Activated T-helper 1 cell treated with anti-CD3 and anti-CD28 coated beads, Interleukin-2, amount 50 U/mL, for 16 hours (primary cell): ENCODE measurements around the gene CCDC18.
"Not testable (repeated sequence)": the region's sequence is repeated elsewhere in the genome, so short reads cannot be mapped to it uniquely, and the experiment has no call there.

Experiments used
- DNase-seq, 2 donors: peaks; one replicate each; pipeline ENCODE4 v3.0.0-alpha.2; 2020; ENCODE audit warnings: low read depth in 1 of 2, low spot score in 1 of 2

Gene CCDC18

DNA sequence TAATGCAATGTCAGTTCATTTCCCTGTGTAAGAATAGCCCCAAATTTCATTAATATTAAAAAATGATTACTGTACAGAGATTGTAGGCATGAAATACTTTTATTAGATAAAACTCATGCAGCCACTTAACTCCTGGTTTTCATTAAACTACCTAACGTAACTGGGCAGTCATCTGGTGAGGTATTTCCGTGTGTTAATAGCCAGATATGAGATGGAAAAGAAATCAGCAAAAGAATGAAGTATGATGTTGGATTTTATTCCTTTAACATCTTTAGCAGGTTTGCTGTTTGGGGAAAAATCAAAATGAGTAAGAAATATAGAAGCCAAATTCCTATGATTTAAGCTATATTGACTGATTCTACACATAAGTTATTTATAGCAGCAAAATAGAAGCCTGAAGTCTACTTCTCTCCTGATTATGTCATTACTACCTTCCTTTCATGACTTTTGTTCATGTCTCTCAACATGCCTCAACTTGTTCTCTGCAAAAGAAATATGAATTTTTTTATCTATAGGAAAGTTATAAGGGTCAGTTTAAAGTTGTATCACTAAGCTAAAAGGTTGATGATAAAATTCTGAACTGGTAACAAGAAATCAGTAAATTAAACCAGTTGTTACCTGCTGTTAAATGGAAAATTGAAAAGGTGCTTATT, 42.6 kb downstream of the CCDC18 start:
- no peak for DNase-seq

DNA sequence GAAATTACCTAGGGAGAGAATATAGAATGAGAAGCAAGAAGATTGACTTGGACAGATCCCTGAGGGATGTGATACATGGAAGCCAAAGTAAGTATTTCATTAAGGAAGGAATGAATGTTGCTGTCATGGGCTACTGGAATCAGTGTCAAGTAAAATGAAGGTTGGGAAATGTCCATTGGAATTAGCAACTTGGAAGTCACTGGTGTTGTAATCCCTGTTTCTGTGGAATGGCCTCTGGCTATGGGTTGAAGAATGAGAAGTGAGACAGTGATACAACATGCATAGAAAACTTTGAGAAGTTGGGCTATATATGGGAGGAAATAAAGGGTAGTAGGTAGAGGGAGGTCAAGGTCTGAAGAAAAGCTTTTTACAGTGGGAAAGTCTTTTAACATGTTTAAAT, 54.7 kb downstream of the CCDC18 start:
- no peak for DNase-seq

DNA sequence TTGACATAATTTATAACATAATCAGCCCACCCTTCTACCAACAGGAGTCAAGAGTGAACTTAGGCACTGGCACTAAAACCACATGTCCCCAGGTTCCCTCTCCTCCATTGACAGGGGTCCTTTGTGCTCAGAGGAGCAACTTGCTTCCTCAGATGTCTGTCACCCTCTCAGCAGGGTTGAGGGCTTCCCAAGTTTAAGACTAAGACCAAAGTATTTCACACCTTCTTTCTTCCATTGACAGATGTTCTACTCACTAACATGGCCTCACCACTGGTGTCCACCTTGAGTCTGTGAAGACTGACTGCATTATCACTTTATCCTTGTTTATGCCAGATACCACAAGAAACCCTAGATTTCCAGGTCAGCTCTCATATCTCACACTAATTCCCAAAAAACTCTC, 56.5 kb downstream of the CCDC18 start:
- no peak for DNase-seq

DNA sequence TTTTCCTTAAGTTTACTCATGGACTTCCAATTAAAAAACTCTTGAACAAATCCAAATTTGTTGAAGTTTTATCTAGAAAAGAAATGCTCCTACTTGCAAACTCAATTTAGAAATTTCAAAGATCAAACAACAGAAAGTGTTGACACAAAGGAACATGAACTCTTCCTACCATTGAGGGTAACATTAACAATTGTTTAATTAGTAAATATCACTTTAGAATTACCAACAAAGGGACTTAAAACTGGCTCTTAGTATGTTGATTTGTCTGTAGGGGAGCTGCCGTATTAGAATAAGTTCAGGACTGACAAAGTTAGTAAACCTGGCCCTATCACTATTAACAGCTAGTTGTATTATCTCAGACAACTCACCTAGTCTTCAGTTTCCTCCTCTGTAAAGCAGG, 57.9 kb downstream of the CCDC18 start:
- DNase-seq = no peak

DNA sequence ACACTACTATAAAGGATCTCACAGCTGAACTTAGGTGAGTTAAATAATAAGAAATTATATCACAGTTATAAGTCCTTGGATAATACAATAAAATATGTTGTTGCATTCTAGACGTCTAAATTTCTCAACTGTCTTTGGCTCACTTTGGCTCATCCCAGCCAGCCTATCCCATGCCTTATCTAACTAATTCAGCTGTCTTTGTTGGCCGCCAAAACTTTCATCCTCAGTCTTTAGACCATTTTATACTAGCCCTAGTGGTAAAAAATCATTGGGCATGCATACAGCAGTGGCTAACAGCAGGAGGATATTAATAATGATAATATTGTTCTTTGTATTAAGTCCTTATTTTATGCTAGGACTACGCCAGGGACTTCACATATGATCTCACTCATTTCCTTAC, 59.3 kb downstream of the CCDC18 start:
- DNase-seq = no peak

DNA sequence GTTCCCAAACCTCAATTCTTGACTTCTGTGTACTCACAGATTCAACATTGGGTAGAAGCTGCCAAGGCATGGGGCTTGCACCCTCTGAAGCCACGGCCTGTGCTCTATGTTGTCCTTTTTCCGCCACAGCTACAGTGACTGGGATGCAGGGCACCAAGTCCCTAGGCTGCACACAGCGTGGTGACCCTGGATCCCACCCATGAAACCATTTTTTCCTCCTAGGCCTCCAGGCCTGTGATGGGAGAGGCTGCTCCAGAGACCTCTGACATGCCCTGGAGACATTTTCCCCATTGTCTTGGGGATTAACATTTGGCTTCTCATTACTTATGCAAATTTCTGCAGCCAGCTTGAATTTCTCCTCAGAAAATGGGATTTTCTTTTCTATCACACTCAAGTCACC, 62.7 kb downstream of the CCDC18 start:
- DNase-seq = not testable (repeated sequence)

DNA sequence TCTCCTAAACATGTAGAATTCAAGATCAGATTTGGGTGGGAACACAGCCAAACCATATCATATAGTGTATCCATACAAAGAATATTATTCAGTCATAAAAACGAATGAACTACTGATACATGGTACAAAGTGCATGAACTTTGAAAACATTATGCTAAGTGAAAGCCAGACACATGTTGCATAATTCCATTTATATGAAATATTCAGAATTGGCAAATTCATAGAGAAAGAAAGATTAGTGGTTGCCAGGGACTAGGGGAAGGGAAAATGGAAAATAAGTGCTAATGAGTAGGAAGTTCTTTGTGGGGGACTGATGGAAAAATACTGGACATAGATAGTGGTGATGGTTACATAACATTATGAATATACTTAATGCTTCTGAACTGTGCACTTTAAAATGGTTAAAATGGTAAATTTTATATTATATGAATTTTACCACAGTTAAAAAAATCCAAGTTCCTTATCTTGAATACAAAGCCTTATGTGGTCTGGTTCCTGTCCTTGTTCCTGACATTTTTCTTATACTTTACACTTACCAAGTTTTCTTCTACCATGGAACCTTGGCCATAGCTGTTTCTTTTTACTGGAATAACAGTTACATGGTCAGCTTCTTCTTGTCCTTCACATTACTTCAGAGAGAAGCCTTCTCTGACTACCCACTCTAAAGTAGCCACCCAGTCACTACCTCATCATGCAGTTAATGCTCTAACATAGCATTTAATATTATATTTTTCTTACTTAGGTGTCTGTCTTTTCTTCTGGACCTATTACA, 64.0 kb downstream of the CCDC18 start:
- no peak for DNase-seq

DNA sequence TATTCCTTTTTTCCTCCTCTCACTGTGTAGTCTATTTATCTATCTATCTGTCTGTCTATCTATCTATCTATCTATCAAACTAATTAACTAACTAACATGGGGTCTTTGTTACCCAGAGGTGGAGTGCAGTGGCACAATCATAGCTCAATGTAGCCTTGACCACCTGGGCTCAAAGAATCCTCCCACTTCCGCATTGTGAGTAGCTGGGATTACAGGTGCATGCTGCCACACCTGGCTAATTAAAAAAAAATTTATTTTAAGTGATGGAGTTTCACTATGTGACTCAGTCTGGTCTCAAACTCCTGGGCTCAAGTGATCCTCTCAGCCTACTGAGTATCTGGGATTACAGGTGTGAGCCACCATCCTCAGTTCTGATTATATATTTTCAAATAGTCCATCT, 71.4 kb downstream of the CCDC18 start:
- no peak for DNase-seq

DNA sequence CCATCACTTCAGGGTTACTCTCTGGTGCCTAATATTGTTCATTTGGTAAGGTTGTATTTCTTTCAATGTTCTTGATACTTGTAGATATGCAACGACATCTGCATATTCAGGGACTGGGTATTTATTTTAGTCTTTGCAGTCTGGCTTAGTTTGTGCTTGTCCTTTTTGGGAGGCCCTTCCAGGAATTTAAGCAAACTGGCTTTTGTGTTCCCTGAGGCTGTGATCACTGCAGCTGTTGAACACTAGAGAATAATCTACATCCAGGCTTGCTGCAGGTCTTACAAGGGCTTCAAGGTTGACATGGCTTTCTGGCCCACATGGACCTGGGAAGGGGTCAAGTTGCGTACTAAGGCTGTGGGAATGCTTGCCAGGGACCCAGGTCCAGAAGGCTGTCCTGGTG, 72.1 kb downstream of the CCDC18 start:
- no peak for DNase-seq

DNA sequence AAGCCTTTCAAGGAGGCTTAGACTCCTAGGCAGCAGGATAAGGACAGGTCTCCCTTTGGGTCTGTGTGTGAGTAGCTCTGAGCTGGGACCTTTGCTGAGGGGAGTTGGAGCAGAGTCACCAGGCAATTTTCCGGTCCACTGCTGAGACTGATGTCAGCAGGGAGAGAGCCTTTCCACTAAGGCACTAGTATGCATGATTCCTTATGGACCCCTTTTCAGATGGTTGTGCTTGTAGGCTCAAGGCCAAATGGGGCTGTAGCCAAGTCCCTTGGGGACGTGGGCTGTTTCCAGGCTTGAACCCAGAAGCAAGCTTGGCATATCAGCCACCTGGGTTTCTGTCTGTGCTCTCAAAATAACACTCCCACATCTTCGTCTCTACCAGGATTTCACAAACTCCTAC, 73.0 kb downstream of the CCDC18 start:
- DNase-seq = no peak

DNA sequence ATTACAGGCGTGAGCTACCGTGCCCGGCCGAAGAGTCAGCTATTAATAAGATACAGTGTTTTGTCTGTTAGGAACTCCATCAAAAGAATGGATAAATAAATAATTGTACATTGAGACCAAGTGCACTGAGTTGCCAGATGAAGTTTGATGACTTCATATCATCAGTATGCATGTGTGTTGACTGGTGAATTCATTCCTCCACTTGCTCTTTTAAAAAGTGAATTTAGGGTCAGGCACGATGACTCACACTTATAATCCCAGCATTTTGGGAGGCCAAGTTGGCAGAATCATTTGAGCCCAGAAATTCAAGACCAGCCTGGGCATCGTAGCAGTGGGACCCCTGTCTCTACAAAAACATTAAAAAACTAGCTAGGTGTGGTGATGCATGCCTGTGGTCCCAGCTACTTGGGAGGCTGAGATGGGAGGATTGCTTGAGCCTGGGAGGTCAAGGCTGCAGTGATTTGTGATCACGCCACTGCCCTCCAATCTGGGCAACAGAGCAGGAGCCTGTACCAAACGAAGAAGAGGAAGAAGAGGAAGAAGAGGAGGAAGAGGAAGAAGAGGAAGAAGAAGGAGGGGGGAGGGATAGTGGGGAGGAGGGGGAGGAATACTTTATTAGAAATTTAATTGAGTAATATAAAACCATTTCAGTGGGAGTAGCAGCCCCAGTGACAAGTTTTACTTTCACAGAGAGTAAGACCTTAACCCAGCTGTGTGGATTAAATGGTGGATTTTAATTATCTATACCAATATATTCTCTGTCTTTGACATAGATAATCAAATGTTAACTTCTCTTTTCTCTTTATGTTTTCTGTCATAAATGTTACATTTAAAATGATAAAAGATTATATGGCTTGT, 74.9 kb downstream of the CCDC18 start:
- no peak for DNase-seq

DNA sequence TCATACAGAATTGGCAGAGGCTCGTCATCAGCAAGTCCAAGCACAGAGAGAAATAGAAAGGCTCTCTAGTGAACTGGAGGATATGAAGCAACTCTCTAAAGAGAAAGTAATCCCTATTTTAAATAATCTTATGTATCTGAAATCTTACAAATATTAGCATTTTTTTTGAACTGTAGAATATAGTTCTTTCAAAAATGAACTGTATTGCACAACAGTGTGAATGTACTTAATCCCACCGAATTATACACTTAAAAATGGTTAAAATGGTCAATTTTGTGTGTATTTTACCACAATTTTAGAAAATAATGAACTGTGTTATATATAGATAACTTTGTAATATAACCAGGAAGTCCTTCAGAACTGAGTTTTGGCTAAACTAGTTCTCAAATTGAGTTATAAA, 75.9 kb downstream of the CCDC18 start:
- DNase-seq = no peak

DNA sequence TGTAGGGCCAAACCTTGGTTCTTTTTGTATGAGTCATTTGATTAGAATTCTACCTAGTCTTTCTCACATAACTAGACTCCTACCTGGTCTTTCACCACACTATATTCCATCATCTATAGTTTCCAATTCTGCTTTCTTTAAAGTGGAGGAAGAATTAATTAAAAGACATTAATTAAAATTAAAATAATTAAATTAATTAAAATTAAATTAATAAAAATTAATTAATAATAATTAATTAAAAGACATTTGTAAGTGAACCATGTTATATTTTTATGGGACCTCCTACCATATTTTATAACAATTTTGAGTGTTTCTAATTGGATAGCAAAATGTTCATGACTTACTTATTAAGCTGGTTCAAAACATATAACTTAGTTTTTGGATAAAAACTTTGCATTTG, 77.4 kb downstream of the CCDC18 start:
- no peak for DNase-seq

DNA sequence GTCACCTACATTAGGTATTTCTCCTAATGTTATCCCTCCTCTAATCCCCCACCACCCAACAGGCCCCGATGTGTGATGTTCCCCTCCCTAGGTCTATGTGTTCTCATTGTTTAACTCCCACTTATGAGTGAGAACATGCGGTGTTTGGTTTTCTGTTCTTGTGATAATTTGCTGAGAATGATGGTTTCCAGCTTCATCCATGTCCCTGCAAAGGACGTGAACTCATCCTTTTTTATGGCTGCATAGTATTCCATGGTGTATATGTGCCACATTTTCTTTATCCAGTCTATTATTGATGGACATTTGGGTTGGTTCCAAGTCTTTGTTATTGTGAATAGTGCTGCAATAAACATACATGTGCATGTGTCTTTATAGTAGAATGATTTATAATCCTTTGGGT, 80.2 kb downstream of the CCDC18 start:
- DNase-seq = not testable (repeated sequence)

DNA sequence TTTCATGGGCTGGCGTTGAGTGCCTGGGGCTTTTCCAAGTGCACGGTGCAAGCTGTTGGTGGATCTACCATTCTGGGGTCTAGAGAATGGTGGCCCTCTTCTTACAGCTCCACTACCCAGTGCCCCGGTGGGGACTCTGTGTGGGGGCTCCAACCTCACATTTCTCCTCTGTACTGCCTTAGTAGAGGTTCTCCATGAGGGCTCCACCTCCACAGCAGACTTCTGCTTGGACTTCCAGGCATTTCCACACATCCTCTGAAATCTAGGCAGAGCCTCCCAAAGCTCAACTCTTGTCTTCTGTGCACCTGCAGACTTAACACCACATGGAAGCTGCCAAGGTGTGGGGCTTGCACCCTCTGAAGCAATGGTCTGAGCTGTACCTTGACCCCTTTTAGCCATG, 82.1 kb downstream of the CCDC18 start:
- DNase-seq = no peak

DNA sequence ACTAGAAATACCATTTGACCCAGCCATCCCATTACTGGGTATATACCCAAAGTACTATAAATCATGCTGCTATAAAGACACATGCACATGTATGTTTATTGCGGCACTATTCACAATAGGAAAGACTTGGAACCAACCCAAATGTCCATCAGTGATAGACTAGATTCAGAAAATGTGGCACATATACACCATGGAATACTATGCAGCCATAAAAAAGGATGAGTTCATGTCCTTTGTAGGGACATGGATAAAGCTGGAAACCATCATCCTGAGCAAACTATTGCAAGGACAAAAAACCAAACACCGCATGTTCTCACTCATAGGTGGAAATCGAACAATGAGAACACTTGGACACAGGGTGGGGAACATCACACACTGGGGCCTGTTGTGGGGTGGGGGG, 88.4 kb downstream of the CCDC18 start:
- DNase-seq = not testable (repeated sequence)

DNA sequence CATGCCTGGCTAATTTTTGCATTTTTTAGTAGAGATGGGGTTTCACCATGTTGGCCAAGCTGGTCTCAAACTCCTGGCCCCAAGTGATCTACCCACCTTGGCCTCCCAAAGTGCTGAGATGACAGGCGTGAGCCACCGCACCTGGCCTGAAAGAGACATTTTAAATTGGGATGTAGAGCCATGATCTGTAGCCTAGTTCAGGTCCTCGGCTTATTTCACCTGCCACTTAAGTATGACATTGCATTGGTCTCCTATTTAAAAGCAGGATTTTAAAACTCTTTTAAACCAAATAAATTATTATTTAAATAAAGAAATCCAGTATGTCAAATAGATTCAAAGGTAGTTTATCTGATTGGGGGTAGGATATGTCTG, 94.7 kb downstream of the CCDC18 start:
- DNase-seq = not testable (repeated sequence)

DNA sequence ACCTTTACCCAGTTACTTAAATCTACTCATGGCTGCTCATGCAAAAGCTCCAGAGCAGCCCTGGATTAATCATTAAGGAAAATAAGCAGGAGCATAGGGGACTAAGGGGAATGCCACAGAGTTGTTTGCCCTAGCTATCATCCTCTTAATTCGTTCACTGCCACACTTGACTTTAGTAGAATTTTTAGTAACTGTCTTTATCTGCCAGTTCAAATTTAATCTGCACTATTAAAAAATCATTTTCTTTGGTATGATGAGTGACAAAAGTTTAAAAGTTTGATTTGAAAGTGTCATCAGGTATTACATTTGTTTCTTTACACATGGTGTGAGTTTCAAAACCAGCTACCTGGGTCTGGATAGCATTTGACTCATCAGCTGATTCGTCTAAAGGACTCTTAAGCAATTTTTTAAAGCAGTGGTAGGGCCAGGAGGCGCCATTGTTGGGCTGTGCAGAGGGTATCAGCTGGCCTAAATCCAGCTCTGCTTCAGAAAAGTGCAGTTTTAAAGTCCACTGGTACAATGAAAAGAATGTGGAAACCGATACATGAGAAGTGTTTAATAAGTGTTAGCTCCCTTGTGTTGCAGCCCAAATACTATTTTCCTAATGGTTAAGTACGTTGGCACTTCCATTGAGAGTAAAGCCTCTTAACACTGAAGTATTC, 95.2 kb downstream of the CCDC18 start:
- DNase-seq = no peak

DNA sequence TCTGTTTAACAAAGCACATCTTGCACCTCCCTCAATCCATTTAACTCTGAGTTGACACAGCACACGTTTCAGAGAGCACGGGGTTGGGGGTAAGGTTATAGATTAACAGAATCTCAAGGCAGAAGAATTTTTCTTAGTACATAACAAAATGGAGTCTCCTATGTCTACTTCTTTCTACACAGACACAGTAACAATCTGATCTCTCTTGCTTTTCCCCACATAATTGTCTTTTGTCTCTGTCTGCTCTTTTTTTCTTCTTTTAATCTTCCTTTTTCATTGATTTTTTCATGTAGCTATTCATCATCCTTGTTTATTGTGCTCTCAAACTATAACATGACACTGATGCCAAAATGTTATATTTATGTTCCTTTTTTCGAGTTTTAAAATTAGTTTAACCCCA, 97.0 kb downstream of the CCDC18 start:
- DNase-seq = not testable (repeated sequence)

DNA sequence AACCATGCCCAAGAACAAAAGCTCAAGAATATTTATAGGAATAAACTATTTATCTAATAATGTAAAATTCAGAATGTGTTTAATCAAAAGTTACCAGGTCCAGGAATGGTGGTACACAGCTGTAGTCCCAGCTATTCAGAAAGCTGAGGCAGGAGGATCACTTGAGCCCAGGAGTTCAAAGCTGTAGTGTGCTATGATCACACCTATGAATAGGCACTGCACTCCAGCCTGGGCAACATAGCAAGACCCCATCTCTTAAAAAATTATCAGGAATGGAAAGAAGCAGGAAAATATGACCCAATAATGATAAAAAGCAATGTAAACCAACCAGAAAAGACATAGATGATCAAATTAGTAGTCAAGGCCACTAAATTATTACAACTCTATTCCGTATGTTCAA, 103.0 kb downstream of the CCDC18 start:
- no peak for DNase-seq

DNA sequence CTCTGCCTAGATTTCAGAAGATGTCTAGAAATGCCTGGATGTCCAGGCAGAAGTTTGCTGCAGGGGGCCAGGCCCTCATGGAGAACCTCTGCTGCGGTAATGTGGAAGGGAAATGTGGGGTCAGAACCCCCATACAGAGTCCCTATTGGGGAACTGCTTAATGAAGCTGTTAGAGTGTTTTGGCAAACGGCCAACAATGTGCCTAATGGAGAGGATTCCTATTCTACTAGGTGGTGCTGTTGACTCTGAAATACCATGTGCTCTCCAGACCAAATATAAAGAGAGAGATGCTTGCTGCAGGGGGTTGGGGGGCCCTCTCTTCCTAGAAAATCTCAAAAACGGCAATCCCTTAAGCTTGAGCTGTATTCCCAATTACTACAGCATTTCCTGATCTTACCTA, 108.0 kb downstream of the CCDC18 start:
- no peak for DNase-seq
